Tibial nerve (tissue), 4 donors: ENCODE results near the gene CFAP46.

Experiments
- EP300 ChIP-seq, 2 donors: sonication (generic); formaldehyde crosslinking; IDR thresholded peaks; one replicate each; pipeline ENCODE4 v1.6.1; 2017; ENCODE audit warnings: antibody characterized with exemption in 2 of 2, mild to moderate bottlenecking in 1 of 2
- POLR2A ChIP-seq, 2 donors: fragments of 450-650 bp; IDR thresholded peaks; one replicate each; pipeline ENCODE4 v1.6.1; 2017; ENCODE audit warnings: antibody characterized with exemption in 2 of 2, mild to moderate bottlenecking in 2 of 2, moderate library complexity in 2 of 2
- TF ChIP-seq, protein P1 (sequence below), 5 experiments: fragments of 200-600 bp in 3 of 5; fragments of 450-650 bp in 2 of 5; sonication (generic) in 3 of 5; IDR thresholded peaks; one replicate each; pipeline ENCODE4 v1.5.1; 2016 to 2019; ENCODE audit warnings: antibody characterized with exemption in 5 of 5, mild to moderate bottlenecking in 3 of 5, moderate library complexity in 2 of 5

DNA sequence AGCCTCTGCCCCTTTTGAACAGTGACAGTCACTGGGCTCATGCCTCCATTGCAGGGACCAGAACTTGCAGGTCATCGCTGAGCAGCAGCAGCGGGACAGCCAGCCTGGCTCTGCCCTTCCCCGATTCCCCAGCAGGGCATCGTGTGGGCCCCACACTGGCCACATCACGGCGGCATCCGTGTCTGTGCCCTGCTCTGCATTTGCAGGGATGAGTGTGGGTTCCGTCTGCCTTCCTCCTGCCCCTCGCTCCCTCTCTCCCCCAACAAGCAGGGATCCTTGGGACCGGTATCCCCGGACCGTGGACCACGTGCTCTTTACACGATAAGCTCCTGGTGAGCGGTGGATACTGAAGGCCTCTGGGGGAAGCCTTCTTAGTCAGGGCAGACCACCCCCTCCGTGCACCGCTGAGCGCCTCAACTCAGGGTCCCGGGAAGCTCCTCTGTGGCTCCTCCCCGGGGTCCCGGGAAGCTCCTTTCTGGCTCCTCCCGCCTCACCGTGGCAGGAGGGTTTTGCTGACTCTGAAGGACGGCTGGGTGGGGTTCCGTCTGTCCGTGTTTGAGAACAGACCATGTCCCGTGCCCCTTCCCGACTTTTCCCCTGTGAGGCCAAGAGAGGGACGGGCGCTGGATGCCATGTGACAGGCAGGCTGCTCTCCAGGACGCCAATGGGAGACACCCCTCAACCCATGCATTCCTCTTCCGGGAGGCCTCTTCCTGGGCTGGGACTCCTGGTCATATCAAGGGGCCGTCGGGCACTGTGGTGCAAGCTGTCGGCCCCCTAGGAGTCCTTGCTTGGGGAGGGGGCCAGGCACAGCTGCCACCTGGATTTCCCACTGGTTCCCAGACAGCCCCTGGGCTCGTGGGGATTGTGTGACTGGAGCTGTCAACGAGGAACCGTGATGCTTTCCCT lies 132.9 kb downstream of the CFAP46 start:
- TF ChIP-seq EP300 (IDR thresholded peaks at IDR 0.05) (no peak), POLR2A (IDR thresholded peaks at IDR 0.05) (no peak)
- TF ChIP-seq, protein P1, sequence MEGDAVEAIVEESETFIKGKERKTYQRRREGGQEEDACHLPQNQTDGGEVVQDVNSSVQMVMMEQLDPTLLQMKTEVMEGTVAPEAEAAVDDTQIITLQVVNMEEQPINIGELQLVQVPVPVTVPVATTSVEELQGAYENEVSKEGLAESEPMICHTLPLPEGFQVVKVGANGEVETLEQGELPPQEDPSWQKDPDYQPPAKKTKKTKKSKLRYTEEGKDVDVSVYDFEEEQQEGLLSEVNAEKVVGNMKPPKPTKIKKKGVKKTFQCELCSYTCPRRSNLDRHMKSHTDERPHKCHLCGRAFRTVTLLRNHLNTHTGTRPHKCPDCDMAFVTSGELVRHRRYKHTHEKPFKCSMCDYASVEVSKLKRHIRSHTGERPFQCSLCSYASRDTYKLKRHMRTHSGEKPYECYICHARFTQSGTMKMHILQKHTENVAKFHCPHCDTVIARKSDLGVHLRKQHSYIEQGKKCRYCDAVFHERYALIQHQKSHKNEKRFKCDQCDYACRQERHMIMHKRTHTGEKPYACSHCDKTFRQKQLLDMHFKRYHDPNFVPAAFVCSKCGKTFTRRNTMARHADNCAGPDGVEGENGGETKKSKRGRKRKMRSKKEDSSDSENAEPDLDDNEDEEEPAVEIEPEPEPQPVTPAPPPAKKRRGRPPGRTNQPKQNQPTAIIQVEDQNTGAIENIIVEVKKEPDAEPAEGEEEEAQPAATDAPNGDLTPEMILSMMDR (IDR thresholded peaks at IDR 0.05), result no peak
